K562 treated with DMSO at 1 percent for 24 hours (cell line): ENCODE measurements around the gene DNAH3. TPM values are rescaled to one million over a fixed set of nuclear protein-coding genes. Genes with fewer than 3 reads are reported as not detected.

ENCODE experiments used
- total RNA-seq: library from RNA; unstranded; fragments of 300-600 nt; gene quantifications from 2 replicates; pipeline ENCODE4 v1.2.3, GENCODE V29; 2022; ENCODE audit warnings: low read depth; ENCODE audit not compliant: insufficient read depth

The DNAH3 gene
- 0.34 and 0.57 TPM in 2 replicates for total RNA-seq

GRCh38 chr16:21150375-21151001 lies at the start of gene DNAH3:
TSS of gene DNAH3 (minus strand) at chr16:21150846. CDS start at chr16:21150319, 527 bp downstream.

GRCh38 chr16:21158208-21159110 lies 7.8 kb upstream of the DNAH3 start, which contains the start of gene LDAF1:
TSS of gene LDAF1 (plus strand) at chr16:21158674. CDS start at chr16:21161183, 2,509 bp downstream.

GRCh38 chr16:20900299-20901067 lies 250.2 kb downstream of the DNAH3 start, which contains the start of the genes DCUN1D3 and LYRM1:
TSS of gene DCUN1D3 (minus strand) at chr16:20900358. CDS start at chr16:20862538, 37,820 bp downstream.
TSS of gene LYRM1 (plus strand) at chr16:20900771. CDS start at chr16:20915556, 14,785 bp downstream.

Other genes with a start within 250 kb of the DNAH3 start
- gene LDAF1, start 7.8 kb upstream of the DNAH3 start, total RNA-seq: 19.2 and 21.1 TPM in 2 replicates
- not detected in 2 replicates for gene ZP2, start 60.7 kb upstream of the DNAH3 start, total RNA-seq
- not detected in 2 replicates for gene ANKS4B, start 82.9 kb upstream of the DNAH3 start, total RNA-seq
- 2.2 and 2.5 TPM in 2 replicates for gene CRYM, start 127.4 kb upstream of the DNAH3 start, total RNA-seq